ENCODE data around the gene ARPC5. TPM values are rescaled to one million over a fixed set of nuclear protein-coding genes. Genes with fewer than 3 reads are reported as not detected.

Gene ARPC5
- total RNA-seq, 4 donors from 2014 or later = 22.7 to 123 (median 74.1) TPM

DNA sequence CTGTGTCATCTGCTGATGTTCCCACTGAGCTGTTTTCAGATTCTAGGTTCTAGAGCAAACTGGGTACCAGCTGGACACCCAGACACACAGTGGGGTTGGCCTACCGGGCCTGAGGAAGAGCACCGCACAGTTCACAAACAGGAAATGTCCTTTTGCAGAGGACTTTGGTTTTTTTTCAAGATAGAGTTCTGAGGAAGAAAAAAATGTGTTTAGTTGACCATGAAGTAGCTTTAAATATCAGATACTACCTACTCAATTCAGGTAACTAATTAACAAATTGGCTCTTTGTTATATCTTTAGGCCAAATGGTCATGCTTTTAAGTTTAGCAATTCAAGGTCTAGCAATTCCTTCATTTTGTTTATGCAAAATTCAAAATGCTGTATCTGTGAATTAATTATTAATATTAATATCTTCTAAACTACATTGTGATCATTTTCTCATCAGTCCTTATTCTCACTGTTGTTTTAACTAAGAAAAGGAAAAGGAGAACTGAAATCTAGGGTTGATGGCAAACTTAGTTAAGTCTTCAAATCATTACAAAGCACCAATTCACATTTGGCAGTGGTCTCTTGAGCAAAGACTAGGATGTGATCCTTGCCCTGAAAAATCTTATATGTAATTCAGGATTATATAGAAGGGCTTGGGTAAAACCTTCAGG, 28.1 kb downstream of the ARPC5 start:
- TF ChIP-seq POLR2A (IDR thresholded peaks at IDR 0.05) = no peak
- DNase-seq = no peak
- Histone ChIP-seq H3K27ac (no peak overlapping the region), H3K27me3 (no peaks in the 10 kb centered on the region), H3K4me3 (no peak overlapping the region), H3K4me1 (peaks cover 7 to 41% (median 13%) of the 10 kb centered on the region in 4 donors), H3K9me3 (no peaks in the 10 kb centered on the region), H3K36me3 (no peaks in the 10 kb centered on the region)
- WGBS, 2 donors (ENCODE audit: low coverage in 1 of 2) = 63% methylated on average over 2 of the region's 2 CpGs; no CpG with 5 or more reads in 1 of the 2 donors
- intact Hi-C loops (cut with DNase I; ENCODE audit: low total_unique reads) (no loop called here), in situ Hi-C loops (cut with MboI; ENCODE audit: low pct_ligation_motif_present in 1 of 4, low pct_unique_long_range_greater_than_20kb in 1 of 4, low sequenced_read_pairs in 3 of 4) (no loop called here)

DNA sequence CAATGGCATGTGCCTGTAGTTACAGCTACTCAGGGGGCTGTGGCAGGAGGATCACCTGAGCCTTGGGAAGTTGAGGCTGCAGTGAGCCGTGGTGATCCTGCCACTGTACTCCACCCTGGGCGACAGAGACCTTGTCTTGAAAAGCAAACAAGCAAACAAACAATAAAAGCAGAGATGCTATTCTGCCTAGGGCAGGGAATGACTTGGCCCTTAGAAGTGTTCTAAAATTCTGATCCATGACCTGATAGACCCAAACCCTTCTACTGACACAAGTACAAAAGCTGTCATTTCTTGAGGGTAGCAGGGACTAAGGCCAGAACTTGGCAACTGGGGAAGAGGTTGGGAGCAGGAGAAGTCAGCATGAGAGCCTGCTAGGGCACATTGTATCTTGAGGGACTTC, 29.7 kb downstream of the ARPC5 start:
- H3K27ac ChIP-seq = no peak overlapping the region

DNA sequence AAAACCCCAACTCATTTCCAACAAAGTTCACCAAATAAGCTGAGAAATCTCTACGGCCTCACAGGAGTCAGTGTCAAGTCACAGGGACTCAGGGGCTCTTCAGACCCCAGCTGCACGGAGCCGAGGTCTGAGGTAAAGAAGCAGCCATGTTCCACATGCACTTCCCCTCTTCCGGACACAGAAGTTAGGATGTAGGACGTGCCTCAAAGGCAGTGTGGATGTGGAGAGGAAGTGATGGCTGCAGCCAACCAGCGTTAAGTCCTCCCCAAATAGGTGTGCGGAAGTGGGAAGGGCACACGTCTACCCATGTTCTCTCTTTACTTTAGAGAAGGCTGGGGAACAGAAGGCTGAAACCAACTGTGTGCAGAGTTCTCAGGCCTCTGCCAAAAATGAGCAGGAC, 30.8 kb downstream of the ARPC5 start:
- H3K4me1 ChIP-seq = peaks cover 3 to 42% (median 9%) of the 10 kb centered on the region in 4 donors
- intact Hi-C loops (cut with DNase I; ENCODE audit: low total_unique reads) (no loop called here), in situ Hi-C loops (cut with MboI; ENCODE audit: low pct_ligation_motif_present in 1 of 4, low pct_unique_long_range_greater_than_20kb in 1 of 4, low sequenced_read_pairs in 3 of 4) (no loop called here)
- no peaks in the 10 kb centered on the region for H3K36me3 ChIP-seq
- no peak for DNase-seq
- no peaks in the 10 kb centered on the region for H3K27me3 ChIP-seq
- no peak overlapping the region for H3K4me3 ChIP-seq
- H3K27ac ChIP-seq = peak overlapping the region in 1 of 4 donors; percentile 46
- TF ChIP-seq, protein P1, sequence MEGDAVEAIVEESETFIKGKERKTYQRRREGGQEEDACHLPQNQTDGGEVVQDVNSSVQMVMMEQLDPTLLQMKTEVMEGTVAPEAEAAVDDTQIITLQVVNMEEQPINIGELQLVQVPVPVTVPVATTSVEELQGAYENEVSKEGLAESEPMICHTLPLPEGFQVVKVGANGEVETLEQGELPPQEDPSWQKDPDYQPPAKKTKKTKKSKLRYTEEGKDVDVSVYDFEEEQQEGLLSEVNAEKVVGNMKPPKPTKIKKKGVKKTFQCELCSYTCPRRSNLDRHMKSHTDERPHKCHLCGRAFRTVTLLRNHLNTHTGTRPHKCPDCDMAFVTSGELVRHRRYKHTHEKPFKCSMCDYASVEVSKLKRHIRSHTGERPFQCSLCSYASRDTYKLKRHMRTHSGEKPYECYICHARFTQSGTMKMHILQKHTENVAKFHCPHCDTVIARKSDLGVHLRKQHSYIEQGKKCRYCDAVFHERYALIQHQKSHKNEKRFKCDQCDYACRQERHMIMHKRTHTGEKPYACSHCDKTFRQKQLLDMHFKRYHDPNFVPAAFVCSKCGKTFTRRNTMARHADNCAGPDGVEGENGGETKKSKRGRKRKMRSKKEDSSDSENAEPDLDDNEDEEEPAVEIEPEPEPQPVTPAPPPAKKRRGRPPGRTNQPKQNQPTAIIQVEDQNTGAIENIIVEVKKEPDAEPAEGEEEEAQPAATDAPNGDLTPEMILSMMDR (IDR thresholded peaks at IDR 0.05) = no peak
- TF ChIP-seq EP300 (IDR thresholded peaks at IDR 0.05; ENCODE audit: low read depth) = no peak
- TF ChIP-seq POLR2A (IDR thresholded peaks at IDR 0.05) = no peak
- no peak for TF ChIP-seq POLR2AphosphoS5 (IDR thresholded peaks at IDR 0.05)
- H3K9me3 ChIP-seq = no peaks in the 10 kb centered on the region
- WGBS, 2 donors (ENCODE audit: low coverage in 1 of 2) = 77 to 88% methylated on average over 3 to 8 of the region's 8 CpGs

More for the DNA sequence above, 29.7 kb downstream of the ARPC5 start:
- intact Hi-C loops (cut with DNase I; ENCODE audit: low total_unique reads) = no loop called here
- Histone ChIP-seq H3K4me3 (no peak overlapping the region), H3K27me3 (no peaks in the 10 kb centered on the region), H3K36me3 (no peaks in the 10 kb centered on the region), H3K9me3 (no peaks in the 10 kb centered on the region), H3K4me1 (peaks cover 7 to 43% (median 15%) of the 10 kb centered on the region in 4 donors)
- DNase-seq = no peak
- in situ Hi-C loops (cut with MboI; ENCODE audit: low pct_ligation_motif_present in 1 of 4, low pct_unique_long_range_greater_than_20kb in 1 of 4, low sequenced_read_pairs in 3 of 4) = no loop called here
- no peak for TF ChIP-seq POLR2AphosphoS5 (IDR thresholded peaks at IDR 0.05)
- TF ChIP-seq, protein P1 (IDR thresholded peaks at IDR 0.05) = no peak
- TF ChIP-seq EP300 (IDR thresholded peaks at IDR 0.05; ENCODE audit: low read depth) = no peak
- no peak for TF ChIP-seq POLR2A (IDR thresholded peaks at IDR 0.05)
- 66% methylated on average over 2 of the region's 2 CpGs; no CpG with 5 or more reads in 1 of the 2 donors for WGBS, 2 donors (ENCODE audit: low coverage in 1 of 2)

DNA sequence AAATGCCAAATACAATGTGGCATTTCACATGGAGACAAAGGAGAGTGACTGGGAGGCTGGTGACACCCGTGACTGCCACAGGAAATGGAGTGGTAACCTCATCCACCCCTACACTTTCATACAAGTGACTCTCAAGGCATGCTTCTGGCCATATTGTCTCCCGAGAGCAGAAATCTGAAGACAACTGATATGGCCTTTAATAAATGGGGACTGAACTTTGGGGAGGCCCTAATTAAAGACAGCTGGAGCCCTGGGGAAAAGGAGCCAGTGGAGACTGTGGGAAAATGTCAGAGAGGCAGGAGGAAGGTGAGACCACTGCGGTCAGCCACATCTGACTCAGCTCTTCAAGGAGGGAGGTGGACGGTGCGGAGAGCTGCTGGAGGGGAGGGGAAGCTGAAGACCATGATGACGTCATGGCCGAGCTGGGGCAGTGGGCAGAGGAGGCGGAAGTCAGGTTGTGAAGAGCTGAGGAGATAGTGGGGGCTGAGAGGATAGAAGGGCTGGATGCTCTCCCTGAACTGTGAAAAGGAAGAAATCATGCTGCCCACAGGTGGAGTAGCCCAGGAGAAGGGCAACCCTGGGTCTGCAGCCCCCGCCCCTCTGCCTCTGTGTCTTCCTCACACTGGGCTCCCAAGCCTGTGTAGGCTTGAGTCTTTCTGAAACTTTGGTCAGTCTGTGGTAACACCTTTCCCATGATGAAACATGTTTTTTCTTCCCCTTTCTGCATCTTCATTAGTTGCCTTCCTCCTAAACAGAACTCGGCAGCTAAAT, 31.4 kb downstream of the ARPC5 start:
- intact Hi-C loops (cut with DNase I; ENCODE audit: low total_unique reads) (no loop called here), in situ Hi-C loops (cut with MboI; ENCODE audit: low pct_ligation_motif_present in 1 of 4, low pct_unique_long_range_greater_than_20kb in 1 of 4, low sequenced_read_pairs in 3 of 4) (no loop called here)
- H3K36me3 ChIP-seq = no peaks in the 10 kb centered on the region
- H3K9me3 ChIP-seq = no peaks in the 10 kb centered on the region
- DNase-seq = peak; percentile 26
- H3K4me3 ChIP-seq = no peak overlapping the region
- 44 to 67% methylated on average over 2 to 10 of the region's 10 CpGs for WGBS, 2 donors (ENCODE audit: low coverage in 1 of 2)
- TF ChIP-seq EP300 (IDR thresholded peaks at IDR 0.05; ENCODE audit: low read depth) (no peak), POLR2AphosphoS5 (IDR thresholded peaks at IDR 0.05) (no peak), POLR2A (IDR thresholded peaks at IDR 0.05) (no peak)
- TF ChIP-seq, protein P1 (IDR thresholded peaks at IDR 0.05) = no peak
- peaks cover 0 to 36% (median 4%) of the 10 kb centered on the region in 4 donors for H3K4me1 ChIP-seq
- no peaks in the 10 kb centered on the region for H3K27me3 ChIP-seq
- H3K27ac ChIP-seq = peak overlapping the region in 1 of 4 donors; percentile 46

Measured in transverse colon (tissue), 4 donors.